Occipital lobe (tissue), 2 donors: ENCODE measurements around the gene PPIP5K1. TPM values are rescaled to one million over a fixed set of nuclear protein-coding genes. Genes with fewer than 3 reads are reported as not detected.
"Not testable (repeated sequence)": the region's sequence is repeated elsewhere in the genome, so short reads cannot be mapped to it uniquely, and the experiment has no call there.

Source experiments
- DNase-seq: peaks from one replicate; lab custom pipeline; 2025; lab: John Stamatoyannopoulos, UW
- total RNA-seq: library from RNA; depleted of rRNA; stranded (reverse); fragments of >200 nt; gene quantifications from one replicate; pipeline ENCODE4 v1.2.3, GENCODE V29; 2014

The PPIP5K1 gene
- total RNA-seq, 1 donor from 2014 or later: 21.8 TPM

GRCh38 chr15:43545426-43545825, 44.6 kb downstream of the PPIP5K1 start:
- no peak for DNase-seq

DNA sequence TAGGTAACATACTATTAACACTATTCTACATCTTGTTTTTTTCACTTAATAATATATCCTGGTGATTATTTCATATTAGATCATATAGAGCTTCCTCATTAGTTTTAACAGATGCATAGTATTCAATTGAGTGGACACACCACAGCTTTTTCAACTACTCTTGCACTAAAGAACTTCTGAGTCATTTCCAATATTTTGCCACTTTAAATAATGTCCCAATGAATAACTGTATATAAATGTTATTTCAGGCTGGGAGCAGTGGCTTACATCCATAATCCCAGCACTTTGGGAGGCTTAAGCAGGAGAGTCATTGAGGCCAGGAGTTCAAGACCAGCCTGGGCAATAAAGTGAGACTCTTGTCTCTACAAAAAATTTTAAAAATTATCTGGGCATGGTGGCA, 45.7 kb downstream of the PPIP5K1 start:
- no peak for DNase-seq

GRCh38 chr15:43541785-43542184, 48.2 kb downstream of the PPIP5K1 start:
- no peak for DNase-seq

DNA sequence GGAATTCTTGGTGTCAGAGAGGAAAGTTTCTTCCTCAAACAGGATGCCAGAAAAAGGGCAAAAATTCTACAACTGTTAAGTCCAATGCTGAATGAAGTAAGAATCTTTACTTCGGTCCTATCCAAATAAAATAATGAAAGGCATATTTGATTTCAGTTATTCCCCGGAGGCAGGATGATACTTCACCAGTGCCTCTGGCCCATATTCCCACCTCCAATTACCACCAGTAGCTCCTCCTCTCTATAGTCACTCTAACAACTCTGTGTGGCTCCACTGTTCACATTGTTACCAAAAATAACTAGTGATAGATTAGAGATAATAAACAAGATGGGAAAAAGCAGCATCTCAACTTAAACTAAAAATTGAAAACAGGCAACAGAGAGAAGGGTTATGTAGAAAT, 51.9 kb downstream of the PPIP5K1 start:
- no peak for DNase-seq

GRCh38 chr15:43534897-43535296, 55.1 kb downstream of the PPIP5K1 start:
- DNase-seq: no peak

- not testable (repeated sequence) for DNase-seq
These were observed 57.2 kb downstream of the PPIP5K1 start for GRCh38 chr15:43532826-43533225.

DNA sequence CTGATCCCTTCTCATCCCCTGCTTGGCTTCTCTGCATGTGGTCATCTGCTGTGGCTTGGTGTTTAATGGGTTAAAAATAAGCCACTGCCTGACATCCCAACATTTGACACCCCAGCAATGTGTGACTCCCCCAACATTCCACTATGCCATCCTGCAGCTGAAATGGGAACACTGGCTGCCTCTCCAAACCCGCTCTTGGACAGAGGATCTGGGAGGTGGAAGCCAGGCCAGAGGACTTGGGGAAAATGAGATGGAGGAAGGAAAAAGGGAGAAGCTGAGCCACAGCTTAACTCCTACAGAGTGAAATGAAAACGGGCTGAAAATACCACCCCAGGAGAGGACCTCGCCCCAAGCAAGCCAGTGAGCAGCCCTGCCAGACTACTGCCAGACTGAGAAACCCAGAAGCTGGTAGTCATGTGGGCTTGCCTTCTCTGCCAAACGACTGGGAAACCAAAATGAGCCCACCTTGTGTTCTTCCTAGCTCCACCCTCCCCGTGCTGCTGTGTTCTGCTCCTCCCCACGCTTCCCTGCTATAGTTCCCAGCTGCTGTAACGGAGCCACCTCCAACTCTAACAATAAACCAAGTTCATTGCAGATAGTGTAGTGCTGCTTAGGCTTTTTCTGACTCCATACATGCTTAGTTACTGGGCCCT, 58.9 kb downstream of the PPIP5K1 start:
- no peak for DNase-seq

GRCh38 chr15:43529587-43530345, 60.2 kb downstream of the PPIP5K1 start:
- DNase-seq: no peak

- no peak for DNase-seq
These were observed 60.9 kb downstream of the PPIP5K1 start for GRCh38 chr15:43529141-43529540.

DNA sequence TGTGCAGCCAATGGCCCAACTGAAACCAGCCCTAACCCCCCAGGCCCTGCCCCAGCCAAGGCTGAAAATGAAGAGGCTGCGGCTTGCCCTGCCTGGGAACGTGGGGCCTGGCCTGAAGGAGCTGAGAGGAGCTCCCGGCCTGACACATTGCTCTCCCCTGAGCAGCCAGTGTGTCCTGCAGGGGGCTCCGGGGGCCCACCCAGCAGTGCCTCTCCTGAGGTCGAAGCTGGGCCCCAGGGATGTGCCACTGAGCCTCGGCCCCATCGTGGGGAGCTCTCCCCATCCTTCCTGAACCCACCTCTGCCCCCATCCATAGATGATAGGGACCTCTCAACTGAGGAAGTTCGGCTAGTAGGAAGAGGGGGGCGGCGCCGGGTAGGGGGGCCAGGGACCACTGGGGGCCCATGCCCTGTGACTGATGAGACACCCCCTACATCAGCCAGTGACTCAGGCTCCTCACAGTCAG, 61.4 kb downstream of the PPIP5K1 start:
- no peak for DNase-seq

DNA sequence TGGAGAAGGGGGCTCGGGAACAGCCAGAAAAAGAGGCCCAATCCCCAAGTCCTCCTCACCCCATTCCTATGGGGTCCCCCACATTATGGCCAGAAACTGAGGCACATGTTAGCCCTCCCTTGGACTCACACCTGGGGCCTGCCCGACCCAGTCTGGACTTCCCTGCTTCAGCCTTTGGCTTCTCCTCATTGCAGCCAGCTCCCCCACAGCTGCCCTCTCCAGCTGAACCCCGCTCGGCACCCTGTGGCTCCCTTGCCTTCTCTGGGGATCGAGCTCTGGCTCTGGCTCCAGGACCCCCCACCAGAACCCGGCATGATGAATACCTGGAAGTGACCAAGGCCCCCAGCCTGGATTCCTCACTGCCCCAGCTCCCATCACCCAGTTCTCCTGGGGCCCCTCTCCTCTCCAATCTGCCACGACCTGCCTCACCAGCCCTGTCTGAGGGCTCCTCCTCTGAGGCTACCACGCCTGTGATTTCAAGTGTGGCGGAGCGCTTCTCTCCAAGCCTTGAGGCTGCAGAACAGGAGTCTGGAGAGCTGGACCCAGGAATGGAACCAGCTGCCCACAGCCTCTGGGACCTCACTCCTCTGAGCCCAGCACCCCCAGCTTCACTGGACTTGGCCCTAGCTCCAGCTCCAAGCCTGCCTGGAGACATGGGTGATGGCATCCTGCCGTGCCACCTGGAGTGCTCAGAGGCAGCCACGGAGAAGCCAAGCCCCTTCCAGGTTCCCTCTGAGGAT, 62.0 kb downstream of the PPIP5K1 start:
- DNase-seq: no peak

GRCh38 chr15:43527016-43527801, 62.8 kb downstream of the PPIP5K1 start:
- no peak for DNase-seq

DNA sequence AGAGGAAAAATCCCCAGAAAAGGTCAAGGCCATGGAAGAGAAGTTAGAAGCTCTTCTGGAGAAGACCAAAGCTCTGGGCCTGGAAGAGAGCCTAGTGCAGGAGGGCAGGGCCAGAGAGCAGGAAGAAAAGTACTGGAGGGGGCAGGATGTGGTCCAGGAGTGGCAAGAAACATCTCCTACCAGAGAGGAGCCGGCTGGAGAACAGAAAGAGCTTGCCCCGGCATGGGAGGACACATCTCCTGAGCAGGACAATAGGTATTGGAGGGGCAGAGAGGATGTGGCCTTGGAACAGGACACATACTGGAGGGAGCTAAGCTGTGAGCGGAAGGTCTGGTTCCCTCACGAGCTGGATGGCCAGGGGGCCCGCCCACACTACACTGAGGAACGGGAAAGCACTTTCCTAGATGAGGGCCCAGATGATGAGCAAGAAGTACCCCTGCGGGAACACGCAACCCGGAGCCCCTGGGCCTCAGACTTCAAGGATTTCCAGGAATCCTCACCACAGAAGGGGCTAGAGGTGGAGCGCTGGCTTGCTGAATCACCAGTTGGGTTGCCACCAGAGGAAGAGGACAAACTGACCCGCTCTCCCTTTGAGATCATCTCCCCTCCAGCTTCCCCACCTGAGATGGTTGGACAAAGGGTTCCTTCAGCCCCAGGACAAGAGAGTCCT, 63.6 kb downstream of the PPIP5K1 start:
- no peak for DNase-seq

DNA sequence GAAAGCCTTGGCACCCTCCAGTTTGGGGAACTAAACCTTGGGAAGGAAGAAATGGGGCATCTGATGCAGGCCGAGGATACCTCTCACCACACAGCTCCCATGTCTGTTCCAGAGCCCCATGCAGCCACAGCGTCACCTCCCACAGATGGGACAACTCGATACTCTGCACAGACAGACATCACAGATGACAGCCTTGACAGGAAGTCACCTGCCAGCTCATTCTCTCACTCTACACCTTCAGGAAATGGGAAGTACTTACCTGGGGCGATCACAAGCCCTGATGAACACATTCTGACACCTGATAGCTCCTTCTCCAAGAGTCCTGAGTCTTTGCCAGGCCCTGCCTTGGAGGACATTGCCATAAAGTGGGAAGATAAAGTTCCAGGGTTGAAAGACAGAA, 64.9 kb downstream of the PPIP5K1 start:
- no peak for DNase-seq

DNA sequence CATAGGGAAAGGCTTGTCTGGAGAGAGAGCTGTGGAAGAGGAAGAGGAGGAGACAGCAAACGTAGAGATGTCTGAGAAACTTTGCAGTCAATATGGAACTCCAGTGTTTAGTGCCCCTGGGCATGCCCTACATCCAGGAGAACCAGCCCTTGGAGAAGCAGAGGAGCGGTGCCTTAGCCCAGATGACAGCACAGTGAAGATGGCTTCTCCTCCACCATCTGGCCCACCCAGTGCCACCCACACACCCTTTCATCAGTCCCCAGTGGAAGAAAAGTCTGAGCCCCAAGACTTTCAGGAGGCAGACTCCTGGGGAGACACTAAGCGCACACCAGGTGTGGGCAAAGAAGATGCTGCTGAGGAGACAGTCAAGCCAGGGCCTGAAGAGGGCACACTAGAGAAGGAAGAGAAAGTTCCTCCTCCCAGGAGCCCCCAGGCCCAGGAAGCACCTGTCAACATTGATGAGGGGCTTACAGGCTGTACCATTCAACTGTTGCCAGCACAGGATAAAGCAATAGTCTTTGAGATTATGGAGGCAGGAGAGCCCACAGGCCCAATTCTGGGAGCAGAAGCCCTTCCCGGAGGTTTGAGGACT, 65.7 kb downstream of the PPIP5K1 start:
- no peak for DNase-seq

DNA sequence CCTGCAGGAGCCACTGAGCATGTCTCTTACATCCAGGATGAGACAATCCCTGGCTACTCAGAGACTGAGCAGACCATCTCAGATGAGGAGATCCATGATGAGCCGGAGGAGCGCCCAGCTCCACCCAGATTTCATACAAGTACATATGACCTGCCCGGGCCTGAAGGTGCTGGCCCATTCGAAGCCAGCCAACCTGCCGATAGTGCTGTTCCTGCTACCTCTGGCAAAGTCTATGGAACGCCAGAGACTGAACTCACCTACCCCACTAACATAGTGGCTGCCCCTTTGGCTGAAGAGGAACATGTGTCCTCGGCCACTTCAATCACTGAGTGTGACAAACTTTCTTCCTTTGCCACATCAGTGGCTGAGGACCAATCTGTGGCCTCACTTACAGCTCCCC, 66.4 kb downstream of the PPIP5K1 start:
- no peak for DNase-seq

DNA sequence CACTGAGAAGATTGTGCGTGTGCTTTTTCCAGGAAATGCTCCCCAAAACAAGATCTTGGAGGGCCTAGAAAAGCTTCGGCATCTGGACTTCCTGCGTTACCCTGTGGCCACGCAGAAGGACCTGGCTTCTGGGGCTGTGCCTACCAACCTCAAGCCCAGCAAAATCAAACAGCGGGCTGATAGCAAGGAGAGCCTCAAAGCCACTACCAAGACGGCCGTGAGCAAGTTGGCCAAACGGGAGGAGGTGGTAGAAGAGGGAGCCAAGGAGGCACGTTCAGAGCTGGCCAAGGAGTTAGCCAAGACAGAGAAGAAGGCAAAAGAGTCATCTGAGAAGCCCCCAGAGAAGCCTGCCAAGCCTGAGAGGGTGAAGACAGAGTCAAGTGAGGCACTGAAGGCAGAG, 67.8 kb downstream of the PPIP5K1 start:
- no peak for DNase-seq

DNA sequence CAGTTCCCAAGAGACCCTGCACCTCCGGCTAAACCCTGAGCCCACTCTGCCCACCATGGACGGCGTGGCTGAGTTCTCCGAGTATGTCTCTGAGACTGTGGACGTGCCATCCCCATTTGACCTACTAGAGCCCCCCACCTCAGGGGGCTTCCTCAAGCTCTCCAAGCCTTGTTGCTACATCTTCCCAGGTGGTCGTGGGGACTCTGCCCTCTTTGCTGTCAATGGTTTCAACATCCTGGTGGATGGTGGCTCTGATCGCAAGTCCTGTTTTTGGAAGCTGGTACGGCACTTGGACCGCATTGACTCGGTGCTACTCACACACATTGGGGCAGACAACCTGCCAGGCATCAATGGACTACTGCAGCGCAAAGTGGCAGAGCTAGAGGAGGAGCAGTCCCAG, 68.6 kb downstream of the PPIP5K1 start:
- no peak for DNase-seq

DNA sequence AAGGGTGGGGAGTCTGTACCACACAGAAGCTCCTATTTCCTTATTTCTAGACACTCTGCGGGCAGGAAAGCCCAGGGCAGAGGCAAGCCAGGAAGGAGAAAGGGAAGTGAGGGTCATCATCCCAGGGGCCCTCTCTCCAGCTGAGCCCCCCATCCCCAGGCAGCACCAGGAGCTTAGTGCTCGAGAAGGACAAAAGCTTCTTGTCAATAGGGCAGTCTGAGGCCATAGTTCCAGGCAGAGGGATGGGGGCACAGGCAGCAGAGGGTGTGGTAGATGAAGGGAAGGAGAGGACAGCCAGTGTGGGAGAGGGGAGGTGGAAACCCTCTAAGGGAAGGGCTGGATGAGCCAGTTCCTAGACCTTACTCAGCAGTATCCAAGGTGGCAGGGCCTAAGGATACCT, 69.9 kb downstream of the PPIP5K1 start:
- DNase-seq: no peak

- no peak for DNase-seq
These were observed 70.8 kb downstream of the PPIP5K1 start for GRCh38 chr15:43519196-43519595.
